RPMI7951 (cell line): ENCODE results near the gene TMEM165. TPM values are rescaled to one million over a fixed set of nuclear protein-coding genes. Genes with fewer than 3 reads are reported as not detected.
A peak's percentile ranks its signal among the peaks of the same experiment; 100 is the strongest.

ENCODE experiments used
- DNase-seq: peaks from one replicate; pipeline ENCODE4 v3.0.0-alpha.2; 2012; ENCODE audit warnings: low read depth
- total RNA-seq: library from RNA; depleted of rRNA; stranded (reverse); fragments of >200 nt; shearing (Covaris generic); gene quantifications from 2 replicates; pipeline ENCODE4 v1.2.3, GENCODE V29; 2014; rRNA removed

TMEM165 gene
- total RNA-seq, 1 experiment from 2014 or later: 96.1 TPM

- peak; percentile 63 for DNase-seq
Observed at GRCh38 chr4:55458164-55458563, 62.4 kb downstream of the TMEM165 start.

- no peak for DNase-seq
Observed at GRCh38 chr4:55458611-55459010, 62.9 kb downstream of the TMEM165 start.

GRCh38 chr4:55466001-55466400 is 70.2 kb downstream of the TMEM165 start:
- no peak for DNase-seq

GRCh38 chr4:55468724-55469123 is 73.0 kb downstream of the TMEM165 start:
- peak; percentile 51 for DNase-seq

- DNase-seq: no peak
Observed at GRCh38 chr4:55469979-55470378, 74.2 kb downstream of the TMEM165 start.

Other genes starting within 250 kb of the TMEM165 start
- gene SRD5A3, start 49.7 kb upstream of the TMEM165 start, total RNA-seq: 15.5 and 16.0 TPM in 2 replicates
- 26.0 and 27.7 TPM in 2 replicates for gene CLOCK, start 151.0 kb downstream of the TMEM165 start, total RNA-seq
- gene PDCL2, start 196.3 kb downstream of the TMEM165 start, total RNA-seq: not detected in 2 replicates
- 5.5 and 7.3 TPM in 2 replicates for gene NMU, start 240.3 kb downstream of the TMEM165 start, total RNA-seq